HG03095 (cell line): Measurements from ENCODE around the gene CIRBP.
"Not testable (repeated sequence)": the region's sequence is repeated elsewhere in the genome, so short reads cannot be mapped to it uniquely, and the experiment has no call there.

Source experiments
- ATAC-seq: cut with Tn5 transposase; IDR thresholded peaks from one replicate; pipeline ENCODE4 v1.9.1; 2021; ENCODE audit warnings: moderate library complexity; ENCODE audit not compliant: unreplicated experiment

Gene CIRBP

GRCh38 chr19:1243768-1244692 is 25.1 kb upstream of the CIRBP start:
- ATAC-seq = no peak

DNA sequence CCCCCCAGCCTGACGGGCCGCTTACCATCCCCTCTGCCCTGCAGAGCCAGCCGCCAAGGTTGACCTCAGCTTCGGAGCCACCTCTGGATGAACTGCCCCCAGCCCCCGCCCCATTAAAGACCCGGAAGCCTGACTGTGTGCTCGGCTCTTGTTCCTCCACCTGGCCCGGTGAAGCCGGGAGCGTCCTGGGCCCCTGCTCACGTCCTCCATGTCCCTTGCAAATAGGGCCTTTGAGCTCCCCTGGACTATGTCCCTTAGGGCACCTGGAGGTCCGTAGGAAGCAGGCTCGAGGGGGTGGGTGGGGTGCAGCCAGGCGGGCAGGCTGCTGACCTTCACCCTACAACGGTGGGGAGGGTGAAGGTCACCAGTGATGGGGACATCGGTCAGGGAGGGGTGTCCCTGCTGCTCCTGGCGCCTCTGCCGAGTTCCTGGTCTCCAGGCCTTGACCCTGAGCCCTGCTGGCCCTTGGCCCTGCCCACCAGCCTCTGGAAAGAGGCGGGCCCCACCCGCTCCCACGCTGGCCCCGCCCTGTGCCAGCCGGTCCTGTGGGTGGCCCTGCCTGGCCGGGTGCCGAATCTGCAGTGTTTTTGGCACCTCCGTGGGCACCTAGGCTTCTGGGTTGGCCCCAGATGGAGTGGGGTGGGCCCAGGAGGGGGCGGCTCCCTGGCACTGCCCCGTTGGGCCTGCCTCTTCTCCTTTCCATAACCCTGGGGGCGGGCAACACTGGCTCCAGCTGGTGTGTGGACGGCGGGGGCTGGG is 24.3 kb upstream of the CIRBP start:
- no peak for ATAC-seq

GRCh38 chr19:1245494-1246264 is 23.5 kb upstream of the CIRBP start:
- no peak for ATAC-seq

DNA sequence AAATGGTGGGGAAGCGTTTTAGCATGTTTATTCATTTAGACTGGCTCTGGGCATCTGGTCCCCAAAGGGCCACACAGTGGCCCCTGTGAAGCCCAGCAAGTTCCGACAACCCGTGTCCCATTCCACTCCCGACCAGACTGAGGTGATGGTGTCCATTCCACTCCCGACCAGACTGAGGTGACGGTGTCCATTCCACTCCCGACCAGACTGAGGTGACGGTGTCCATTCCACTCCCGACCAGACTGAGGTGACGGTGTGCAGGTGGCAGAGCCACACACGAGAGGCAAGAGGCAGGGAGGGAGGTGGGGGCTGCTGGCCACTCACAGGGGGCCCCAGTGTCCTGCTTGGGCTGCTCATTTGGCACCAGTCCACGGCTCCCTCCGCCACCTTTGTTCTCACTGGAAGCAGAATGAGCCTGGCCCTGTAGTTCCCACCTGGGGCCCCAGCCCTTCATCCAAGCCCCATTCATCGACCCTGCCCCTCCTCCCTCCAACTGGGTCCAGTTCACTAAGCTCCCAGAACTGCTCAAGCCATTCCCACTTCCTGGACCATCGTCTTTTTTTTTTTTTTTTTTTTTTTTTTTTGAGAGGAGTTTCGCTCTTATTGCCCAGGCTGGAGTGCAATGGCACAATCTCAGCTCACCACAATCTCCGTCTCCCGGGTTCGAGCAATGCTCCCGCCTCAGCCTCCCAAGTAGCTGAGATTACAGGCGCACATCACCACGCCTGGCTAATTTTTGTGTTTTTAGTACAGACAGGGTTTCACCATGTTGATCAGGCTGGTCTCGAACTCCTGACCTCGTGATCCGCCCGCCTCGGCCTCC is 22.7 kb upstream of the CIRBP start:
- ATAC-seq = not testable (repeated sequence)

DNA sequence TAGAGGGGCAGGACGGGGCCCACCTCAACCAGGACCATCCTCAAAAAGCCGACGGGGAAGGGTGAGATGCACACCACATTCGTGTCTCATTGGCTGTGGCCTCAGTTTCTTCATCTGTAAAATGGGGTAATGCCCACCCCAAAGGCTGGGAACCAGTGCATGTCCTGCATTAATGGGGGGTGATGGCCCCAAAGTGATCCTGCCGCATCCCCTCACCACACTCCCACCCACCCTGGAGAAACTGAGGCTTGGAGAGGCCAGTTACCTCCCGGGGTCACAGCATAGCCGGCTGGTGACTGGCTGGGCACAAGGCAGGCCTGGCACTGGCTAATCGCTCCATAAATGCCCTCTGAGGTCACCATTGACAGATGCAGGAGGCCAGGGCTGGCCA is 21.4 kb upstream of the CIRBP start:
- ATAC-seq = no peak

DNA sequence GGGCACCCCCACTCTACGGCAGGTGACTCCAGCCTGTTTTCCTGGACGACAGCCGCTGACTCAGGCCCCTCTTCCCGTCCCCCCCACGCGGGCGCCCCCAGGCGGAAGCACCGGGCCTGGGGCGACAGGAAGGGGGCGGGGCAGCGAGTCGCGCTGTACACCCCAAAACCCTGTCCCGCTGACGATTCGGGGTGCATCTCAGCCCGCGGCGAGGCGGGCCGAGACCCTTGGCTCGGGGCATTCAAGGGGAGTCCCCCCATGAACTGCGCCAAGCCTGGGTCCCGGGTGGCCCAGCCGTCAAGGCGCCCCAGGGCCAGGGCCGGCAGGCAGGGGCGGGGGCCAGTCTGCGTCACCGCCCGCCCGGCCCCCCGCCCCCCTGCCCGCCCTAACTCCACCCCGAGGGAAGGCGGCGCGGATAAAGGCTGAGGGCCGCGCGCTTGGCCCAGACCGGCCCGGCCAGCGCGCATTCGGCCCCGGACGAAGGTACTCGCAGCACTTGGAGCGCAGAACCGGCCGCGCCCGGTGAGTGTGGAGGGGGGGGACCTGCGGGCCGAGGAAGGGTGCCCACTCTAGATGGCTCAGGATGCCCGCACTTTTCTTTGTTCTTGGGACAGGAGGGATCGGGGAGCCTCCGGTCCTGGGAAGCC is 20.9 kb upstream of the CIRBP start, which contains the start of gene MIDN:
Gene MIDN (plus strand): TSS at position 445 of the 647 bp plus-strand sequence. CDS start 1,714 bp downstream, outside the sequence.
- peak; percentile 13 for ATAC-seq

- ATAC-seq = peak; percentile 22
Measured at GRCh38 chr19:1248786-1249297, 20.3 kb upstream of the CIRBP start.

DNA sequence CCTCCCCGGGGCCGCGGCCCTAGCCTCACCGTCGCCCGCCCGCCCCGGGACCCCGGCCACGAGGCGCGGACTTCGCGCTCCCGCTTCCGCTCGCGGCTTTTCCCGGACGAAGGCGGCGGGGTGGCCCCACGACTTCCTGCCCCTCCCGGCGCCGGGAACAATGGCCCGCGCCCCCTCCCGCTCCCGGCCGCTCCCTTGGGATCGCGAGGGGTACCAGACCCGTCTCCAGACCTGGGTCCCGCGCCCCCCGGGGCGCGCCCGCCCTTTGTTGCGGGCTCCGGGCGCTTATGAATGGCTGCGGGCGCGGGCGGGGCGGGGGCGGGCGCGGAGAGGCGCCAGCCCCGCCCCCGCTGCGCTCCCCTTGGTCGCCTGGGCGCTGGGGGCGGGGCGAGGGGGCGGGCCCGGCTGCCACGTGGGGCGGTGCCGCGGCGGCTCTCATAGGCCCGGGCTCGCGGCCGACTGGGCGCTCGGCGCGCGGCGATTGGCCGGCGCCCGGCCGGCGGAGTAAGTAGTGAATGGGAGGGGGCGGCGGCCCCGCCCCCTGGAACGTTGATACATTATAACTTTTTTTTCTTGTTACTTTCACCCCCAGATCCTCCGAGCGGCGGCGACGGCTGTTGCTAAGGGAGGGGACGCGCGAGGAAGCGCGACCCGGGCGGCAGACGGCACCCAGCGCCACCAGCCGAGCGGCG is 19.7 kb upstream of the CIRBP start:
- ATAC-seq = peak; percentile 36

DNA sequence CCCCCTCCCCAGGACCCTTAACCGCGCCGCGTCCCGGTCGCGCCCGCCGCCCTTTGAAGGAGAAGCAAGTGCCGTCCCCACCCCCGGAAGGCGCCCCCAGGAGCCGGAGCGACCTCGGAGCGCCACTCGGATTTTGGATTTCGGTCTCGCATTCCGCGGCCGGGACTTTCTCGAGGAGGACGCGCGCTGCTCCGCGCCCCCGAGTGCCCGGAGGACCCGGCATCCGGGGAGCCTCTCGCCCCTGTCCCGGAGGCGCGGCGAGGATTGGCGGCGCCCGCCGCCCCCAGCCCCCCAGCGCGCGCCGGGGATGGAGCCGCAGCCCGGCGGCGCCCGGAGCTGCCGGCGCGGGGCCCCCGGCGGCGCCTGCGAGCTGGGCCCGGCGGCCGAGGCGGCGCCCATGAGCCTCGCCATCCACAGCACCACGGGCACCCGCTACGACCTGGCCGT is 19.1 kb upstream of the CIRBP start:
- no peak for ATAC-seq

GRCh38 chr19:1250437-1251260 is 18.5 kb upstream of the CIRBP start:
- ATAC-seq = no peak

DNA sequence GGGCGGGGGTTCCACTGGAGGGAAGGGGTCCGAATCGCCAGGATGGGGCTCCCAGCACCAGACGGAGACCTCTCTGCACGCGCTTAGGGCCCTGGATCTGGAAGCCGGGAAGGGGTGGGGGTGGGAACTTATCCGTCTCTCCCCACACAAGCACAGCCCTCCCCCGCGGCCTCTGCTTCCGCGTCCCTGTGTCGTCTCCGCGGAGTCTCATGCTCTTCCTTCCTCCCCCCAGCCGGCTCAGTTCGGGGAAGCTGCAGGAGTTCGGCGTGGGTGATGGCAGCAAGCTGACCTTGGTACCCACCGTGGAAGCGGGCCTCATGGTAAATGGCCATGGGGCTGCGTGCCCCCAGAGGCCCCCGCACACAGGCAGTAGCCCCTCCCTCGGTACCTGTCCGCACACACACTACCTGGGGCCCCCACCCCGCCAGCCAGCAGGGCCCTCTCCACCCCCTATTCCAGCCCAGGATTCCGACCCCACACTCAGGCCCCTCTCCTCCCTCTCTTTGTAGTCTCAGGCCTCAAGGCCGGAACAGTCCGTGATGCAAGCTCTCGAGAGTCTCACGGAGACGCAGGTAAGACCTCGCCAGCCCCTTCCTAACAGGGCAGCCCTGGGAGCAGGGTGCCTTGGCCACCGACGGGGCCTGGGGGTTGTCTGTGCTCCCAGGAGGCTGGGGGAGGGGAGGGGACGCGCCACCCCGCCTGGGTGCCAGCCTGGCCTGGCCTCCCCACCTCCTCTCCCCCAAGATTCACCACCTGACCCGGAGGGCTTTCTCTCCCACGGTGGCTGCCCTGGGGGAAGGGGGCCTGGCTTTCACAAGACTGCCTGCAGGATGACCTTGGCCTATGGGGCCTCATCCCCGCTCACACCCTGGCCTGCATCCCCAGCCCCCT is 17.6 kb upstream of the CIRBP start:
- no peak for ATAC-seq

DNA sequence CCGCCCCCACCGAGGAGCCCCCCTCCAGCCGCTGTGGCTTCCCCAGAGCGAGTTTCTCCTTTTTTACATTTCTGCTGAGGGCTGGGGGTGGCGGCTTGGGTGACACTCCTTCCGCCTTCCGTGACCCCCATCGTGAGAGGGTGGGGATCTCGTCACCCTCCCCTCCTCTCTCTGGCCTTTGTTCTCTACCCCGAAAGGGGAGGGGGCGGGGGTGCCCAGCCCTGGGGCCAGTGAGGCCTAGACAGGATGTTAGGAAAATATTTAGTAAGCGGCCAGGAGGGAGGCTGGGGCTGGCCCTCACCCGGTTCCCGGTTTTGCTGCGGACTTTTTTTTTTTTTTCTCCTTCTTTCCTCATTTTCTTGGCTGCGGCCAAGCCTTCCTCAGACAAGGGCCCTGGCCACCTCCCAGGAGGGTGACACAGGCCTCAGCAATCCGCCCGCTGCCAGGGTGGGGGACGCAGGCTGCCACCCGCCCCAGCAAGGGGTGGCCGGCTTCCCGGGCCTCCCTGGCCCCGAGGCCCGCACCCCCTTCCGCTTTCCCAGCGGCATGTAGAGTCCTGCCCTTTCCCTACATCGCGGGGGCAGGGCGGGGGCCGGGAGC is 16.8 kb upstream of the CIRBP start:
- no peak for ATAC-seq

- ATAC-seq = no peak
Measured at GRCh38 chr19:1252821-1253513, 16.2 kb upstream of the CIRBP start.

- no peak for ATAC-seq
Measured at GRCh38 chr19:1253514-1254080, 15.5 kb upstream of the CIRBP start.

GRCh38 chr19:1254081-1254527 is 15.0 kb upstream of the CIRBP start:
- ATAC-seq = no peak
